A673 (cell line): ENCODE measurements around the gene PPFIA2.

Experiments
- EZH2 ChIP-seq: fragments of 200-600 bp; sonication (generic); IDR thresholded peaks from 2 replicates; pipeline ENCODE4 v1.6.1; 2017; ENCODE audit warnings: borderline replicate concordance, low read depth, mild to moderate bottlenecking, mixed read lengths, antibody characterized with exemption, low read length; ENCODE audit not compliant: poor library complexity, severe bottlenecking
- TF ChIP-seq, protein P1 (sequence below): fragments of 300-800, 200-600 bp; sonication (generic); conservative IDR thresholded peaks from 2 replicates; pipeline ENCODE4 v1.5.1; 2017; ENCODE audit warnings: low read depth, mild to moderate bottlenecking, antibody characterized with exemption, low read length, moderate library complexity, mixed read lengths

- TF ChIP-seq, protein P1, sequence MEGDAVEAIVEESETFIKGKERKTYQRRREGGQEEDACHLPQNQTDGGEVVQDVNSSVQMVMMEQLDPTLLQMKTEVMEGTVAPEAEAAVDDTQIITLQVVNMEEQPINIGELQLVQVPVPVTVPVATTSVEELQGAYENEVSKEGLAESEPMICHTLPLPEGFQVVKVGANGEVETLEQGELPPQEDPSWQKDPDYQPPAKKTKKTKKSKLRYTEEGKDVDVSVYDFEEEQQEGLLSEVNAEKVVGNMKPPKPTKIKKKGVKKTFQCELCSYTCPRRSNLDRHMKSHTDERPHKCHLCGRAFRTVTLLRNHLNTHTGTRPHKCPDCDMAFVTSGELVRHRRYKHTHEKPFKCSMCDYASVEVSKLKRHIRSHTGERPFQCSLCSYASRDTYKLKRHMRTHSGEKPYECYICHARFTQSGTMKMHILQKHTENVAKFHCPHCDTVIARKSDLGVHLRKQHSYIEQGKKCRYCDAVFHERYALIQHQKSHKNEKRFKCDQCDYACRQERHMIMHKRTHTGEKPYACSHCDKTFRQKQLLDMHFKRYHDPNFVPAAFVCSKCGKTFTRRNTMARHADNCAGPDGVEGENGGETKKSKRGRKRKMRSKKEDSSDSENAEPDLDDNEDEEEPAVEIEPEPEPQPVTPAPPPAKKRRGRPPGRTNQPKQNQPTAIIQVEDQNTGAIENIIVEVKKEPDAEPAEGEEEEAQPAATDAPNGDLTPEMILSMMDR = no peak
- TF ChIP-seq EZH2 = no peak
Observed at GRCh38 chr12:81639196-81639595, 120.0 kb downstream of the PPFIA2 start.
